ENCODE measurements around the gene NUTM2F.

The NUTM2F gene

DNA sequence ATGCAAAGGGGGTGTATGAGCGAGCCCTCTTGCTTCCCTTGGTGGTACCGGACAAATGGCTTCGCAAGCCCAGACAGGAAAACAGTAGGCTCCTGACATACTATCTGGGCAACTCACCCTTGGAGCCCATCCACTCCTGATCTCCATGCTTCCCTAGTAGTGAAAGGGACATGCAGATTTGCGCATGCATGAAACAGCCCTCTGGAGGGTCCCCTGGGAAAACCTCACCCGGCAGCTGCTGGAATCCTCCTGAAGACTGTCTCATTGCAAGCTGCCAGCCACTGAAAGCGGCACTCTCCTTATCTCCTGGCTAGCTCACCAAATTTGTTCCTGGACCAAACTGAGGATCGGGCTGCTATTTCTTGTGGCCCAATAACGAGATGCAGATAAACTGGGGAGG lies 59.2 kb downstream of the NUTM2F start:
- Histone ChIP-seq H3K4me1 (peaks cover 0 to 13% (median 0%) of the 10 kb centered on the region in 4 donors), H3K4me3 (no peak overlapping the region), H3K27me3 (no peaks in the 10 kb centered on the region), H3K9me3 (no peaks in the 10 kb centered on the region), H3K36me3 (peaks cover 0 to 3% (median 0%) of the 10 kb centered on the region in 3 donors), H3K27ac (no peak overlapping the region)
- intact Hi-C loops (cut with DNase I; ENCODE audit: low total_unique reads), result no loop called here
- TF ChIP-seq, protein P1, sequence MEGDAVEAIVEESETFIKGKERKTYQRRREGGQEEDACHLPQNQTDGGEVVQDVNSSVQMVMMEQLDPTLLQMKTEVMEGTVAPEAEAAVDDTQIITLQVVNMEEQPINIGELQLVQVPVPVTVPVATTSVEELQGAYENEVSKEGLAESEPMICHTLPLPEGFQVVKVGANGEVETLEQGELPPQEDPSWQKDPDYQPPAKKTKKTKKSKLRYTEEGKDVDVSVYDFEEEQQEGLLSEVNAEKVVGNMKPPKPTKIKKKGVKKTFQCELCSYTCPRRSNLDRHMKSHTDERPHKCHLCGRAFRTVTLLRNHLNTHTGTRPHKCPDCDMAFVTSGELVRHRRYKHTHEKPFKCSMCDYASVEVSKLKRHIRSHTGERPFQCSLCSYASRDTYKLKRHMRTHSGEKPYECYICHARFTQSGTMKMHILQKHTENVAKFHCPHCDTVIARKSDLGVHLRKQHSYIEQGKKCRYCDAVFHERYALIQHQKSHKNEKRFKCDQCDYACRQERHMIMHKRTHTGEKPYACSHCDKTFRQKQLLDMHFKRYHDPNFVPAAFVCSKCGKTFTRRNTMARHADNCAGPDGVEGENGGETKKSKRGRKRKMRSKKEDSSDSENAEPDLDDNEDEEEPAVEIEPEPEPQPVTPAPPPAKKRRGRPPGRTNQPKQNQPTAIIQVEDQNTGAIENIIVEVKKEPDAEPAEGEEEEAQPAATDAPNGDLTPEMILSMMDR (IDR thresholded peaks at IDR 0.05), result no peak
- no peak for DNase-seq
